Left ventricle myocardium superior (tissue), 1 donor: ENCODE measurements around the gene NEU4. TPM values are rescaled to one million over a fixed set of nuclear protein-coding genes. Genes with fewer than 3 reads are reported as not detected.
A peak's percentile ranks its signal among the peaks of the same experiment; 100 is the strongest.
"Not testable (repeated sequence)": the region's sequence is repeated elsewhere in the genome, so short reads cannot be mapped to it uniquely, and the experiment has no call there.

Source experiments
- ATAC-seq: fragments of 200-7000 bp; cut with Tn5 transposase; one replicate; pipeline ENCODE4 v1.9.1; 2020; ENCODE audit warnings: mild to moderate bottlenecking, moderate library complexity
- DNase-seq: peaks from one replicate; pipeline ENCODE4 v3.0.0-alpha.2; 2020
- intact Hi-C: fragments of 100-400 bp; cut with micrococcal nuclease; formaldehyde crosslinking; loops from one replicate; pipeline ENCODE4 v1.11.0; 2022
- total RNA-seq: library from RNA; stranded (reverse); fragmentation: NEBNext Ultra II Directional; extraction: Animal tissue kit (Norgen Biotek cat#: 25700); gene quantifications from one replicate; pipeline ENCODE4 v1.2.1, GENCODE V29; 2021
- donor health status: DM: no; HTN: yes; CAD: no; lungs with severe emphysema.

Gene NEU4
- total RNA-seq, 1 donor from 2014 or later: 0.52 TPM

GRCh38 chr2:241811201-241811951 is 2.4 kb downstream of the NEU4 start:
- intact Hi-C loops: no loop called here
- peak; percentile 90 for ATAC-seq
- peak; percentile 89 for DNase-seq

GRCh38 chr2:241811952-241812729 is 3.1 kb downstream of the NEU4 start:
- ATAC-seq: no peak
- DNase-seq: no peak
- intact Hi-C loops: no loop called here

GRCh38 chr2:241812730-241813643 is 4.0 kb downstream of the NEU4 start:
- intact Hi-C loops: no loop called here
- ATAC-seq: no peak
- no peak for DNase-seq

- no peak for ATAC-seq
- peak; percentile 23 for DNase-seq
- intact Hi-C loops: no loop called here
Measured at GRCh38 chr2:241813644-241814392, 4.8 kb downstream of the NEU4 start.

- DNase-seq: peak; percentile 31
- ATAC-seq: no peak
- intact Hi-C loops: no loop called here
Measured at GRCh38 chr2:241814393-241814642, 5.3 kb downstream of the NEU4 start.

GRCh38 chr2:241814643-241815476 is 5.9 kb downstream of the NEU4 start:
- intact Hi-C loops: no loop called here
- ATAC-seq (no peak), DNase-seq (peak; percentile 32)

- intact Hi-C loops: no loop called here
- DNase-seq (no peak), ATAC-seq (no peak)
Measured at GRCh38 chr2:241815477-241816430, 6.8 kb downstream of the NEU4 start.

- intact Hi-C loops: no loop called here
- ATAC-seq: no peak
- no peak for DNase-seq
Measured at GRCh38 chr2:241816431-241817121, 7.6 kb downstream of the NEU4 start.

- ATAC-seq (no peak), DNase-seq (no peak)
Measured at GRCh38 chr2:241817126-241817820, 8.3 kb downstream of the NEU4 start.

GRCh38 chr2:241817821-241818215 is 8.8 kb downstream of the NEU4 start:
- DNase-seq, intact Hi-C loops, ATAC-seq: not testable (repeated sequence)

More at GRCh38 chr2:241817126-241817820, 8.3 kb downstream of the NEU4 start:
- intact Hi-C loops: no loop called here

- ATAC-seq: no peak
Measured at GRCh38 chr2:241818229-241818942, 9.4 kb downstream of the NEU4 start.

GRCh38 chr2:241818943-241819270 is 9.9 kb downstream of the NEU4 start:
- DNase-seq (no peak), ATAC-seq (no peak)
- intact Hi-C loops: no loop called here

More at GRCh38 chr2:241818229-241818942, 9.4 kb downstream of the NEU4 start:
- intact Hi-C loops: no loop called here
- DNase-seq: no peak

GRCh38 chr2:241819947-241820624 is 11.1 kb downstream of the NEU4 start:
- intact Hi-C loops, DNase-seq, ATAC-seq: not testable (repeated sequence)

GRCh38 chr2:241820625-241821384 is 11.8 kb downstream of the NEU4 start:
- intact Hi-C loops: no loop called here

More at GRCh38 chr2:241820625-241821384, 11.8 kb downstream of the NEU4 start:
- DNase-seq (no peak), ATAC-seq (no peak)
